Measurements from ENCODE around the gene NAPSA.

DNA sequence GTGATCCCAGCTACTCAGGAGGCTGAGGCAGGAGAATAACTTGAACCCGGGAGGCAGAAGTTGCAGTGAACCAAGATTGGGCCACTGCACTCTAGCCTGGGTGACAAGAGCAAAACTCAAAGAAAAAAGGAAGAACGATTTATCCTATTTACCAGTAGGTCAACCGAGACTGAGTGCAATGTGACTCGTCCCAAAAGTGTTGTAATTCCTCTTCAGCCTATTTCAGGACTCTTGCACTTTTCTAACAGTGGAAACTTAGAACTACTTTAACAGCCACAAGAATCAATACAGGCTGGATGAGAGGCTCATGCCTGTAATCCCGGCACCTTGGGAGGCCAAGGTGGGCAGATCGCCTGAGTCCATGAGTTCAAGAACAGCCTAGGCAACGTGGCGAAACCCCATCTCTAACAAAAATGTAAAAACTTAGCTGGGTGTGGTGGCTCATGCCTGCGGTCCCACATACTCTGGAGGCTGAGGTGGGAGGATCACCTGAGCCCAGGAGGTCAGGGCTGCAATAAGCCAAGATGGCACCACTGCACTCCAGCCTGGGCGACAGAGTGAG is 6.6 kb upstream of the NAPSA start:
- TF ChIP-seq, protein P1, sequence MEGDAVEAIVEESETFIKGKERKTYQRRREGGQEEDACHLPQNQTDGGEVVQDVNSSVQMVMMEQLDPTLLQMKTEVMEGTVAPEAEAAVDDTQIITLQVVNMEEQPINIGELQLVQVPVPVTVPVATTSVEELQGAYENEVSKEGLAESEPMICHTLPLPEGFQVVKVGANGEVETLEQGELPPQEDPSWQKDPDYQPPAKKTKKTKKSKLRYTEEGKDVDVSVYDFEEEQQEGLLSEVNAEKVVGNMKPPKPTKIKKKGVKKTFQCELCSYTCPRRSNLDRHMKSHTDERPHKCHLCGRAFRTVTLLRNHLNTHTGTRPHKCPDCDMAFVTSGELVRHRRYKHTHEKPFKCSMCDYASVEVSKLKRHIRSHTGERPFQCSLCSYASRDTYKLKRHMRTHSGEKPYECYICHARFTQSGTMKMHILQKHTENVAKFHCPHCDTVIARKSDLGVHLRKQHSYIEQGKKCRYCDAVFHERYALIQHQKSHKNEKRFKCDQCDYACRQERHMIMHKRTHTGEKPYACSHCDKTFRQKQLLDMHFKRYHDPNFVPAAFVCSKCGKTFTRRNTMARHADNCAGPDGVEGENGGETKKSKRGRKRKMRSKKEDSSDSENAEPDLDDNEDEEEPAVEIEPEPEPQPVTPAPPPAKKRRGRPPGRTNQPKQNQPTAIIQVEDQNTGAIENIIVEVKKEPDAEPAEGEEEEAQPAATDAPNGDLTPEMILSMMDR (conservative IDR thresholded peaks at IDR 0.05 in 1 of 2, IDR thresholded peaks at IDR 0.05 in 1 of 2; ENCODE audit: low read depth in 1 of 2, low read length in 2 of 2), result no peak
- no peak for TF ChIP-seq EZH2 (IDR thresholded peaks at IDR 0.05; ENCODE audit: low read length, missing control alignments)

Data from fibroblast of lung (primary cell).